Esophagus squamous epithelium (tissue), 5 donors: Measurements from ENCODE around the gene CTDSPL. TPM values are rescaled to one million over a fixed set of nuclear protein-coding genes. Genes with fewer than 3 reads are reported as not detected.

Source experiments
- DNase-seq: peaks from one replicate; lab custom pipeline; 2025; lab: John Stamatoyannopoulos, UW
- H3K27ac ChIP-seq, 4 donors: fragments of 200-600 bp; sonication (generic); one replicate each; pipeline ENCODE4 v1.5.1; 2016 to 2019; ENCODE audit warnings: mild to moderate bottlenecking in 1 of 4
- H3K27me3 ChIP-seq, 4 donors: fragments of 200-600 bp; sonication (generic); 1 replicate in 3 of 4; 2 replicates in 1 of 4; pipeline versions ENCODE4 v1.5.1 to v1.6.0; 2017 to 2021; ENCODE audit warnings: antibody characterized with exemption in 1 of 4
- H3K36me3 ChIP-seq, 3 donors: fragments of 200-600 bp; sonication (generic); one replicate each; pipeline ENCODE4 v1.5.1; 2016 to 2019
- H3K4me1 ChIP-seq, 3 donors: fragments of 200-600 bp; sonication (generic); one replicate each; pipeline ENCODE4 v1.5.1; 2017 to 2019
- H3K4me3 ChIP-seq, 4 donors: fragments of 200-600 bp; sonication (generic); 1 replicate in 3 of 4; 2 replicates in 1 of 4; pipeline ENCODE4 v1.5.1; 2016 to 2019; ENCODE audit warnings: mild to moderate bottlenecking in 2 of 4, moderate library complexity in 1 of 4
- H3K9me3 ChIP-seq, 3 donors: fragments of 200-600 bp; sonication (generic); one replicate each; pipeline ENCODE4 v1.5.1; 2016 to 2019
- POLR2A ChIP-seq, 4 donors: fragments of 450-650 bp; IDR thresholded peaks; one replicate each; pipeline ENCODE4 v1.6.1; 2017; ENCODE audit warnings: antibody characterized with exemption in 4 of 4, mild to moderate bottlenecking in 4 of 4, moderate library complexity in 3 of 4
- WGBS, 2 donors: methylation state at CpG; one replicate each; pipeline ENCODE4 v1.1.5; 2018; 5-methylcytosine and 5-hydroxymethylcytosine counted together
- intact Hi-C: fragments of 100-400 bp; cut with DNase I; formaldehyde crosslinking; loops from one replicate; pipeline ENCODE4 v1.15.0; 2022
- total RNA-seq, 4 donors: library from RNA; depleted of rRNA; stranded (reverse); fragments of >200 nt; gene quantifications; one replicate each; pipeline ENCODE4 v1.1.0, GENCODE V29; 2016
- TF ChIP-seq, protein P1 (sequence below), 6 experiments: fragments of 450-650 bp in 4 of 6; fragments of 200-600 bp in 2 of 6; sonication (generic) in 2 of 6; IDR thresholded peaks; one replicate each; pipeline ENCODE4 v1.5.1; 2016 to 2019; ENCODE audit warnings: antibody characterized with exemption in 6 of 6, mild to moderate bottlenecking in 4 of 6, moderate library complexity in 4 of 6
- donor health status: DM: yes; HTN: yes; CAD: no.

The CTDSPL gene
- total RNA-seq, 4 donors from 2014 or later, result 20.7 to 55.1 (median 30.8) TPM

DNA sequence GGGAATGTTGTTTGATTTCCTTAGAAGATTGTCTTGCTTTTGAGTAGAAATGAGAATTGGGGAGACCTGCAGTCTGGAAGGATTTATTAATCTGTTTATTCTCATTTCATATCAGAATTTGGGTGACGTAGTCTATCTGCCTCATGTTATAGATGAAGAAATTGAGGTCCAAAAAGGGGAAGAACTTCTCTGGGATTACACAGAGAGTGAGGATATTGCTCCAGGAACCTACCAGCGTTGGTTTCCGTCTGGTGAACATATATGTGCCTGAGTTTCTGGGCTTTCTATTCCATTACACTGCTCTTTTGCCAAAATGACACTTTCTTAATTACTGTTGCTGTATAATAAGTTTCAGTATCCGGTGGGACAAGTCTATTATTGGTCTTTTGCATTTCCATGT is 51.8 kb downstream of the CTDSPL start:
- intact Hi-C loops, result no loop called here
- no peak for DNase-seq
- H3K27ac ChIP-seq, result no peak overlapping the region
- WGBS, 2 donors, result 81 to 84% methylated on average over 4 of the region's 4 CpGs
- TF ChIP-seq POLR2A (IDR thresholded peaks at IDR 0.05), result no peak
- TF ChIP-seq, protein P1, sequence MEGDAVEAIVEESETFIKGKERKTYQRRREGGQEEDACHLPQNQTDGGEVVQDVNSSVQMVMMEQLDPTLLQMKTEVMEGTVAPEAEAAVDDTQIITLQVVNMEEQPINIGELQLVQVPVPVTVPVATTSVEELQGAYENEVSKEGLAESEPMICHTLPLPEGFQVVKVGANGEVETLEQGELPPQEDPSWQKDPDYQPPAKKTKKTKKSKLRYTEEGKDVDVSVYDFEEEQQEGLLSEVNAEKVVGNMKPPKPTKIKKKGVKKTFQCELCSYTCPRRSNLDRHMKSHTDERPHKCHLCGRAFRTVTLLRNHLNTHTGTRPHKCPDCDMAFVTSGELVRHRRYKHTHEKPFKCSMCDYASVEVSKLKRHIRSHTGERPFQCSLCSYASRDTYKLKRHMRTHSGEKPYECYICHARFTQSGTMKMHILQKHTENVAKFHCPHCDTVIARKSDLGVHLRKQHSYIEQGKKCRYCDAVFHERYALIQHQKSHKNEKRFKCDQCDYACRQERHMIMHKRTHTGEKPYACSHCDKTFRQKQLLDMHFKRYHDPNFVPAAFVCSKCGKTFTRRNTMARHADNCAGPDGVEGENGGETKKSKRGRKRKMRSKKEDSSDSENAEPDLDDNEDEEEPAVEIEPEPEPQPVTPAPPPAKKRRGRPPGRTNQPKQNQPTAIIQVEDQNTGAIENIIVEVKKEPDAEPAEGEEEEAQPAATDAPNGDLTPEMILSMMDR (IDR thresholded peaks at IDR 0.05), result no peak
- peaks cover 0 to 5% (median 0%) of the 10 kb centered on the region in 3 donors for H3K36me3 ChIP-seq
- H3K4me3 ChIP-seq, result no peak overlapping the region
- H3K9me3 ChIP-seq, result no peaks in the 10 kb centered on the region
- H3K4me1 ChIP-seq, result peaks cover 0 to 30% (median 0%) of the 10 kb centered on the region in 3 donors
- no peaks in the 10 kb centered on the region for H3K27me3 ChIP-seq

DNA sequence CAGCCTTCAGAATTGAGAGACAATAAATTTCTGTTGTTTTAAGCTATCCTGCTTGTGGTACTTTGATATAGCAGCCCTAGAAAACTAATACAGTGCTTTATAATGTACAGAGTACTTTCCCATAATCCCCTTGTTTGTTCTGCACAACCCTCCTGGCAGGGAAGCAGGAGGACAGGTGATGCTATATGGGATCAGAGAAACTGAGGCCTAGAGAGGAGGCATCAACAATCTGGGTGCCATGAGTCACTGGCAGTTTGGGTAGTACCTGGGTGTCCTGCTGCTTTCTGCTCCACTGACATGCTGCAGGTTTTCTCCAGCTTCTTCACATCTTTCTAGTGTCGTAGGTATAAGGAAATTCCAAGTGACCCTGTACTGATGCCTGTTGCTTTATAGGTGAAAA is 55.0 kb downstream of the CTDSPL start:
- H3K27ac ChIP-seq, result no peak overlapping the region
- H3K4me1 ChIP-seq, result peaks cover 0 to 43% (median 0%) of the 10 kb centered on the region in 3 donors
- H3K4me3 ChIP-seq, result no peak overlapping the region
- no peak for DNase-seq
- H3K36me3 ChIP-seq, result peaks cover 0 to 5% (median 0%) of the 10 kb centered on the region in 3 donors
- TF ChIP-seq POLR2A (IDR thresholded peaks at IDR 0.05), result no peak
- intact Hi-C loops, result no loop called here
- 83 to 86% methylated on average over 1 of the region's 1 CpG for WGBS, 2 donors
- H3K9me3 ChIP-seq, result no peaks in the 10 kb centered on the region
- H3K27me3 ChIP-seq, result no peaks in the 10 kb centered on the region

DNA sequence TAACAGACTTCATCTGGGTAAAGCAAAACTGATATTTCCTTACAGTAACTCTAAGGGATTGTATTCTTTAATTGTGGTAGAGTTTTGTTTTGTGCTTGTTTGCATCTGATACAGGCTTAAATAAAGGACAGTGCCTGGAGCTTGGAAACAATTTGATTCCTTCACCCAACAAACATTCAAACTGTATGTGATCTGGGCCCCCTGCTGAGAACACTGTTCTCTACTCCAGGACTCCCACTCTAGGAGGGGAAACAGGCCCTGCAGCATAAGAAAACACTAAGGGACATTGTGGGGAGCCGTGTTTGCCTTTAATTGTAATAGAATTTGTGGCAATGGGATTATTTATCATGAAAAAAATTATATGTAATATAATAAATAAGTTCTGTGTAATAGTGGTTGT is 56.9 kb downstream of the CTDSPL start:
- no peaks in the 10 kb centered on the region for H3K36me3 ChIP-seq

DNA sequence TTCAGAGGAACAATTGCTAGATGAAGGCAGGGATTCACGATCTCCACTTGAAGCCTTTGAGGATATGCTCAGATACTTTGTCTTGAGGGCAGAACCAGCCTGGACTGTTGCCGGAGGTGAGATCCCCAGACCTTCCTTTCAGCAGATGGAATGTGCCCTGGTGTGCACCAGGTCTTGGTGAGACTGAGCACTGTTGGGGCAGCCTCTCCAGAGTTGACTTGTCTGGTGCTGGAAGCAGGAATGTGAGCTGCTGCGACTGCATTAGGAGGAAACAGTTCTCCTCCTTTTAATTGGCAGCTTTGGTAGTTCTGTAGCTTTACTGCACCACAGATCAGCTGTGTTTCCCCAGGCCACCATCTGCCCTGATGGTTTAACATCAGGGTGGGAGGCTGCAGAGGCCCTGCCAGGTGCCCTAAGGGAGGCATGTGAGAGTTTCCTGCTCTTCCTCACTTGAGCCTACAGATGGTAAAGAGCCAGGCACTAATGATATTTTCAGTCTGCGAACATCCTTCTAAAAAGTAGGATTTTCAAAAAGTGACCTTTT is 58.5 kb downstream of the CTDSPL start:
- intact Hi-C loops, result no loop called here
- Histone ChIP-seq H3K9me3 (no peaks in the 10 kb centered on the region), H3K27me3 (no peaks in the 10 kb centered on the region), H3K4me3 (no peak overlapping the region), H3K36me3 (no peaks in the 10 kb centered on the region), H3K4me1 (peaks cover 0 to 64% (median 12%) of the 10 kb centered on the region in 3 donors), H3K27ac (no peak overlapping the region)
- DNase-seq, result no peak
- TF ChIP-seq POLR2A (IDR thresholded peaks at IDR 0.05), result no peak
- 61 to 96% methylated on average over 2 to 4 of the region's 4 CpGs for WGBS, 2 donors

More for the DNA sequence above, 56.9 kb downstream of the CTDSPL start:
- H3K9me3 ChIP-seq, result no peaks in the 10 kb centered on the region
- H3K4me3 ChIP-seq, result no peak overlapping the region
- no peak for DNase-seq
- H3K4me1 ChIP-seq, result peaks cover 0 to 48% (median 8%) of the 10 kb centered on the region in 3 donors
- no peak for TF ChIP-seq POLR2A (IDR thresholded peaks at IDR 0.05)
- TF ChIP-seq, protein P1 (IDR thresholded peaks at IDR 0.05), result no peak
- WGBS, 2 donors, result 60 to 71% methylated on average over 1 of the region's 1 CpG
- H3K27me3 ChIP-seq, result no peaks in the 10 kb centered on the region
- H3K27ac ChIP-seq, result no peak overlapping the region
- intact Hi-C loops, result no loop called here

DNA sequence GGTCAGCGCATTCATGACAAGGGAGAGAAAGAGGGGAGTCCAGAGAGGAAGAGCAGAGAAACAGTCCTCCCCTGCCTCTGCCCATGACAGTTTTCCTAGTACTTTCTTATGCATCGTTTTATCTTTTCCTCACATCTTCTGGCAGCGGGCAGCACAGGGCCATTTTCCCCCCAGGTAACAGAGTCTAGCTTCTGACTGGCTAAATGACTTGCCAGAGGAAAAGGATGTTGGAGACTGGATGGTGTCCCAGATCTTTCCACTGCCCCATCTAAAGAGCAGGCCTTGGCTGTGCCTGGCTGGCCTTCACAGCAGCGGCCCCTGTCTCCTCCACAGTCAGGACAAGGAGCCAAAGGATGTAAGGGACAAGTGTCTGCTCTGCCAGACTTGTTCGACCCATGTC is 59.3 kb downstream of the CTDSPL start:
- Histone ChIP-seq H3K27me3 (no peaks in the 10 kb centered on the region), H3K9me3 (no peaks in the 10 kb centered on the region), H3K4me3 (no peak overlapping the region), H3K36me3 (no peaks in the 10 kb centered on the region), H3K27ac (no peak overlapping the region), H3K4me1 (peaks cover 0 to 67% (median 14%) of the 10 kb centered on the region in 3 donors)
- 90% methylated on average over 4 of the region's 5 CpGs for WGBS, 2 donors
- no peak for DNase-seq
- TF ChIP-seq POLR2A (IDR thresholded peaks at IDR 0.05), result no peak
- TF ChIP-seq, protein P1 (IDR thresholded peaks at IDR 0.05), result no peak
- intact Hi-C loops, result no loop called here

DNA sequence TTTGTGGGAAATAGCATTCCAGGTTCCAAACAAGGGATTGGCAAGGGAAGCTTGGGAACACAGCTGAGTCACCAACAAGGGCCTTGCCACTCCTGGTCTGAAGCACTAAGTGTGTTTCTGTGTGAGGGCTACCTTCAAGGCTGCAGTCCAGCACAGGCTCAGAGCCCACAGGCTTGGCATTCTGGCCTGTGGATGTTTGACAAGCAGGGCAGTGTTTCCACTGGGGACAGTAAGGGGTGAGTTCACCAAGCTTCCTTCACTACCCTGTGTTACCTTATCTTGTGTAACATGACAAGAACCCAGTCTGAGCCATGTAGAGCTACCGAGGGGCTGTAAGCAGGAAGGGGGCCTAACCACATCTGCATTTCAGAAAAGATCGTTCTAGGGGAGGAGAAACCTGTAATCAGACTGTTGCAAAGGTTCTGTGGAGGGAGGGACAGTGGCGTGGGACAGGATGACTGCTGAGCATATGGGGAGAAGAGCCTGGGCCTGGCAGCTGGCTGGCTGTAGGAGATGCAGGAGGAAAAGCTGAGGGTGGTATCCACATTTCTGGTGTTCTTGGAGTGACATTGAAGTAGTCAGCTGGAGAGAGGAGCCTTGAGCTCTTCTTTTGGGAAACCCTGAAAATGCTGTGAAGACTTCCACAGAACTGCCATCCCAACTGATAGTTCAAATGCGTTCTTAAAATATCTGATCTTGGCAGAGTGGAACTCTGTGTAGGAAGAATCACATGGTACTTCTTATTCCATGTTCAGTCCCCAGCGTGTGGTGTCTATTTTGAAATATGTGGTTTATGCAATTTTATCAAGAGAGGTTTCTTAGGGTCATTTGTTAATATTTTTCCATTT is 61.3 kb downstream of the CTDSPL start:
- no peak for TF ChIP-seq POLR2A (IDR thresholded peaks at IDR 0.05)
- TF ChIP-seq, protein P1 (IDR thresholded peaks at IDR 0.05), result no peak
- peak overlapping the region; percentile 16 to 67 (median 46) for H3K27ac ChIP-seq
- intact Hi-C loops, result no loop called here
- H3K4me1 ChIP-seq, result peaks cover 0 to 58% (median 14%) of the 10 kb centered on the region in 3 donors
- DNase-seq, result no peak
- H3K9me3 ChIP-seq, result no peaks in the 10 kb centered on the region
- WGBS, 2 donors, result 64 to 66% methylated on average over 5 of the region's 5 CpGs
- no peaks in the 10 kb centered on the region for H3K27me3 ChIP-seq
- H3K36me3 ChIP-seq, result no peaks in the 10 kb centered on the region
- H3K4me3 ChIP-seq, result no peak overlapping the region
